HG03280 (cell line): ENCODE results near the gene C15orf39.

Experiments used
- ATAC-seq: cut with Tn5 transposase; IDR thresholded peaks from one replicate; pipeline ENCODE4 v1.9.1; 2021; ENCODE audit warnings: mild to moderate bottlenecking, moderate library complexity; ENCODE audit not compliant: unreplicated experiment

C15orf39 gene

DNA sequence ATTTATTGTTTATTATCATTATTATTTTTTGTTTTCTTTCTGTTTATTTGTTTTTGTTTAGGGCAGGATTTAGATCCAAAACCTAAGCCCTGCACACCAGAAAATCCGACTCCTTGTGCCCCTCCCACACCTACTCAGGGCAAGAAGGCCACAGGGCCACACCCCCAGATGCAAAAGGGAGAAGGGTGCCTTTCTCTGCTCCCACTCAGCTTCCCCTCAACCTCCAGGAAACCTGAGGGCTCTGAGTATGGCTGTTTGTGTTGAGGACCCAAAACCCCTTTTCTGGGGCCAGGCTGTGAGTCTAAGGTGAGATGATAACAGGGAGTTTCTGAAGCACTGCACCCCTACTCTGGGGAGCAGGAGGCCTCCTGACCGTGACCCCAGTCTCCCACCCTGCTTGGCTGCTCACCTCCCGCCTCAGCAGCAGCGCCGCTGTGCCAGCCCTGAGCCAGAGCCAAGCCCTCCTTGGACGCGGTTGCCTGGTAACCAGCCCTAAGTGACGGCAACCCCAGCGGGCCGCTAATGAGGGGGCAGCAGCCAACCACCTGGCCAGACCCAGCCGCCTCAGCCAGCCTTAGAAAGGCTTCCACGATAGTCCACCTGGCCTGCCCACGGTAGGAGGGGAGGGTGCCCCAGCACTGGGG lies 6.4 kb upstream of the C15orf39 start:
- no peak for ATAC-seq

DNA sequence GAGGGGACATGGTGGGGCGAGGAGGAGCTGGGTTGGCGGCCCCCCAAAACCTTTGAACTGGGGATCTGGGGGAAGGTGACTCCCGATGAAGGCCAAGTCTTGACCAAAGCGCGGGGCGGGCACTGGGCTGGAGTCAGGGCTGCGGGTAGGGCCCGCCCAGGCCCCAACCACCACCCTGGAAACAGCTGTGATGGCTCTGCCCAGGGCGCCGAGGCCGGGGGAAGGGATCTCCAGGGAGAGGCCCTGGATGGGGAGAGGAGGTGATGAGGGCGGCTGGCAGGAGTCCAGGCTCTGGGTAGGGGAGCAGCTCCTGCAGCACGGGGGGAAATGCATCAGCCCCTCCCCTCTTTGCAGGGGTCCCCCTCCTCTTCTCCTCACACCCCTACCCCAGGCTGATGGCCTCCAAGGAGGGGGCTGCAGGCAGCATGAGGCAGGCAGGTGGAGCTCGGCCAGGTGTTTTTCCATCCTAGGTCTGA lies 5.9 kb upstream of the C15orf39 start:
- ATAC-seq, result no peak

DNA sequence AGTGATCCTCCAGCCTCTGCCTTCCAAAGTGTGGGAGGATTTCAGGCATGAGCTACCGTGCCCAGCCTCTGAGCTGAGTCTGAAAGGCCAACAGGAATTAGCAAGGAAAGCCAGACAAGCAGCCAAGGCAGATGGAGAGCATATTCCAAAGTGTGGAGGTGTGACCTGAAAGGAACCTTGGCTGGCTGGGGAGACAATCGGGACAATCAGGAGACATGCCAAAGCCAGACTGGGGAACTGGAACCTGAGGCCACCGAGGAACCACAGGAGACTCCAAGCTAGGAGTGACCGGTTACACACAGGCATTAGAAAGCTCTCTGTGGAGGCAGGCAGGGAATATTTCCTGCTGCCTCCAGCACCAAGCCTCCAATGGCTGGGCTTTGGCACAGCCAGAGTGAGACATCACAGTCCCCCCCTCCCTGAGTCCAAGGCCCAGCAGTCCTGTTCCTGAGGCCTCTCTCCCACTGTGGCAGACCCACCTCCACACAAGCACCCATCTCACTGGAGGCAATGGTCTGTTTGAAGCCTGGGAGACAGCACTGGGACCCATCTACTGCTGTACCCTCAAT lies 4.5 kb upstream of the C15orf39 start:
- no peak for ATAC-seq

DNA sequence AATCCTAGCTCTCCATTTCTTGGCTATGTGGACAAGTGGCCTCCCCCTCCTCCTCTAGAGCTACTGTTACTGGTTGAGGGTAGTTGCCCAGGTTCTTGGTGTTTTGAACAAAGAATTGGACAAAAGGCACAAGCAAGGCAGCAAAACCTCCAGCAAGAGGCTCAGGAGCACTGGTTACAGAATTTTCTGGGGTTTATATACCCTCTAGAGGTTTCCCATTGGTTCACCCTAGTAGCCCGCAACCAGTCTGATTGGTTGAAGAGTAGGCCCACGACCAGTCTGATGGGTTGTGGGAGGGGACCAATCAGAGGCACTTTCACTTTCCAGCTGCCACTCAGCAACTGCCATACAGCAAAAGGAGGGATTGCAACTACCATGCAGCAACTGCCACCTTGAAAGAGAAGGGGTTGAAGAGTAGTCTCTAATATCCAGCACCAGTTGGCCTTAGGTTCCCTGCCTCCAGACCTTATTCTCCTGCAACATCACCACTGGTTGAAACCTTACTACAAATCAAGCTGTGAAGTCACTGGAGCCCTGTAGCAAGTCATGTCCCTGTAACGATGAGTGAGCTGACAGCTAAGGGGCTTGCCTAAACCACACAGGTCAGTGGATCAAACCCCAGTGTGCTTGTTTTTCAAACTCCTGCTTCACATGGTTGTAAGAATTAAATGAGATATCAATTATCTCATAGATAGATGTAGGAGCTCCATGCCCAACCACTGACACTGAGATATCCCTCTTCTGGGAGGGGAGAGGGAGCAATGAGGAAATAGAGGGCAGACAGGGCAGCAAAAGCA lies 2.9 kb upstream of the C15orf39 start:
- ATAC-seq, result no peak

DNA sequence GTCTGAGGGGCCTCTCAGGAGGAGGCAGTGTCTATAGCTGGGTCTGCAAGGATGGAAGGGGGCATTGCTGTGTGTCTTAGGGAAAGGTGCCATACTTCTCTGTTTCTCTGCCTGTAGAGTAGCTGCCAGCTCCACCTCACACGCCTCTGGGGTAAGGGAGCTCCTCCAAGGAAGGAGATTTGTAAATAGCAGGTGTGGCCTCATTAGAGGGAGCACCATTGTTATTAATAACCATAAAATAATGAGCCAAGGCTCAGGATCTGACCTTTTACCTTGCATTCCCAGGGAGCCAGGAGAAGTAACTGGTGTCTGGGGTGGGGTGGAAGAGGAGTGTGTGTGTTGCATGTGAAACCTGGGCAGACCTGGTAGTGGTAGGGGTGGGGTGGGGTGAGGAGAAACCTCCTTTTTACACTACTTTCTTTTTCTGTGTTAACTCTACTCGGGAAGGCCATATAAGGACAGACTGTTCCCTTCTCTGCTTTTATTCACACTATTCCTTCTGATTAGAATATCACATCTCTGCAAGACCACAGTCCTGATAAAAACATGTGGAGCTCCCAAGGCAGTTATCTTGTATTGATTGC lies 2.2 kb upstream of the C15orf39 start:
- ATAC-seq, result no peak

DNA sequence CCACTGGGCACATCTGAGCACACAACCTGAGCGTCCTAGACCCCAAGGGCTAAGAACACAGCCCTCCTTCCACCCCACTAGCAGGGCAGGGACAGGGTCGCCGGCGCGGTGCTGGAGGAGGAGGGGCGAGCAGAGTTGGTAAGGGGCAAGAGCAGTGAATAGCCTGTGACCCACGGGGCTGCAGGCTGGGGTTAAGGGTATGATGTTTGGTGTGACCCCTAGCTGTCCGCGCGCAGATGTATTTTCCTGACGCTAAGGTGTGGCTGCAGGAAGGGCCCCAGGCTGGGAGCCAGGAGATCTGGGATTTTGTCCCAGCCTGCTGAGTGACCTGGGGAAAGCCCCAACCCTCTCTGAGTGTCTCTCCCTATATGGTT lies 1.3 kb upstream of the C15orf39 start:
- no peak for ATAC-seq

DNA sequence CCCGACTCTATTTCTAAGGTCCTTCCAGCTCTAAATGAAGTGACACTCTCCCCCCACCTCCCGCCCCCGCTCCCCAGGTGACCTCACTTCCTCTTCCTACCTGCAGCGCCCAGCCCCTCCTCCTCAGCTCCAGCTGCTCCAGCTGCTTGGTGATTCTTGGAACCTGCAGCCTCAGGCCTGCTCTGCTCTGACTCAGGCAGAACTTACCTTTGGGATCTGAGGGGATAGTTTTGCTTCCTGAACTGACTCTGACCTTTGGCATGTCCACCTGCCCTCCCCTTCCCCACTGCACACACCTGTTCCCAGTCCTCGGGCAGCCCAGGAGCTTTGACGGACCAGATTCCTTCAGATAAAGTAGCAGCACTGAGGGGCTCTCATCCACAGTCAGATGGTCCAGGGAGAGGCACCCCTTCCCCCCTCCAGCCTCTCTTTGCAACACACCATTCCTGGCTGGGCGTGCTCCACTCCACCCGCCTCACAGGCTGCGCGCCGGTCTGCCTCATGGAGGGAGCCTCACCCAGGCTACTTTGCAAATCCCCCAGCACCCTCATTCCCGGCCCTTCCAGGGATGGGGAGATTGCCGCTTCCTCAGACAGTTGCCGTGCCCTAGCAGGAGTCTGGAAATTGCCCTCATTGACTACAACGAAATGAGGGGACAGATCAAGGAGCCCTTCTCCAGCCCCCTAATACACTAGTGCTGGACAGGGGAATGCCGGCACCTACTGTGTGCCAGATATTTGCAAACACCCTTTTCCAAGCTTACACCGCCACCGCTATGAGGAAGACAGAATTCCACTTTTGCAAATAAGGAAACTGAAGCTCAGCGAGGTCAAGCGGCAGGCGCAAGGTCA lies 692 bp upstream of the C15orf39 start:
- ATAC-seq, result no peak

DNA sequence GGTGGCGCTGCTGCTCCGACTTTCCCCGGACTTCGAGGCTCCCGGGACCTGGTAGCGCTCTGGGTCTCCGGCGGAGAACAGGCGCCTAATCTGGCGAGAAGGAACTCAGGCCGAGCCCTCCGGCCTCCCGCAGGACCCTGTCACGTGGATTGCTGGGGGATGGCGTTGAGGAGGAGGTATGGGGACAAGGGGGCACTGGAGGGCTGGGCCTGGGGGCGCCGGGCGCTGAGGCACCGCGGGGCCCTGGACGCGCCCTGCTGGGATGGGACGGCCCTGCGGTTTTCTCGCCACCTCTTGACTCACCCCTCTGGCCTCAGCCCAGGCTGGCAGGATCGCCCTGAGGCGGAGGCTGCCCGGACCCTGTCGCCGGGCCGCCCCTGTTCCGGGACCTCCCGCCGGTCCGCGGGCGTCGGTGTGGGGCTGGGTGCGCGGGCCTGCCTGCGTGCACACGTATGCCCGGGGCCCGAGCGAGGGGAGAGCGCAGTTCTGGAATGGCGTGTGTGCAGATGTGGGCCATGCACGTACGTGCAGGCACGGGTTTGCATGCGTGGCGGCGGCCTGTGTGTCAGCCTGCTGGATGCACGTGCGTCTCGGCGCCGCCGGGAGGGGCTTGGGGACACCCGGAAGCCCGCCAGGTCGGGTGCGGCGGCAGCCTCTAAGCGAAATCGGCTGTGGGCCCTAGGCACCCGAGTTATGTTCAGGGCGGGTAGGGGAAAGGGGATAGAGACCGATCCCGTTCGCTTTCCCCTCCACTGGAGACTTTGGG lies 752 bp downstream of the C15orf39 start:
- ATAC-seq, result peak; percentile 35

DNA sequence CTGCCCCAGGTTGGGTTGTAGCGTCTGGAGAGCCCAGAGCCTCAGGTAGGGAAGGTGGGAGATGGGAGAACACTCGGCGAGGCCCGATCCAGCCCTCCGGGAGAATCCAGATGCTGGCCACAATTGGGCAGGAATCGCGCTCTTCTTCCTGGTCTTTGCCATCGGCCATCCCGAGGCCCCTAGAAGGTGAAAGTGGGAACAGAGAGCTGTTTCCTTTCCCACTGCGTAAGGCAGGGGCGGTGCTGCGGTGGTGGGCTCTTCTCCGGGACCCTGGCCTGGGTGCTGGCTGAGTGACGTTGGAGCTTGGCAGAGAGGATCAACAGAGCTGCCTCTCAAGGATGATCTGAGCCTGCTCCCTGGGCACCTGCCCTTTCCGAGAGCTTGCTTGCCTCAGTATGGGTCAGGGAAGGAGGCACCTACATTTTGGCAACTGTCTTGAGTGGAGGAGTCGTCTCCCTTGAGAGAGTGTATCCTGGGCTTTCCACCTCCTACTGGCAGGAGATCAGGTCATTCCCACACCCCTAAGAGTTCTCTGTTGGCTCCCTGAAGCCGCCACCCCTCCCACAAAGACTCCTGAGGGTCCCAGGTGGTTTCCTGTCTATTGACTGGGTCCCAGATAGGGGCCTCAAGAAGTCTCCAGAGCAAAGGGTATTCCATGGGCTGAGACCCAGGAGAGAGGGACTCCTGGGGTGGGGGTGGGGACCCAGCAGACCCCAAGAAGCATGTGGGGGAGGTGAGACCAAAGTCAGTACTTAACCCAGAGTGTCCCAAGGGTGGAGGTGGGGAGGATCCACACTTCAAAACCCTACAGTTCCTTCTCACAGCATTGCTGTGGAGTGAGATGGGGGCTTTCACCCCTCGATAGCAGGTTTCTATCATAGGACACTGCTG lies 1.6 kb downstream of the C15orf39 start:
- no peak for ATAC-seq

DNA sequence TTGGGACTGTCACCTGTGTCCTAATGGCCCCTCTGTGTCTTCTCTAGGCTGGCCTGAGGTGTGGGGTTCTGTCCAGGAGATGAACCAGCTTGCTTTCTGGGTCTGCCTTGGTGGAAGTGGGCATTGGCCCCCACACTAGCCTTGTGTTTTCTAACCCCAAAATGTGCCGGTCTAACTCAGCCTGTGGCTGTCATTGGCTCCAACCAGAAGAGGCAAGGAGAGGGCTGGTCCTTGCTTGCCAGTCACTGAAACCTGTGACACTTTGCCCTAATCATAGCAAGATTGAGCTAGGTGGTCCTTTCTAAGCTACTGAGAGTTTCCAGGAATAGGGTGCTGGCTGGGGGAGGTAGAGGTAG lies 2.2 kb downstream of the C15orf39 start:
- ATAC-seq, result no peak

DNA sequence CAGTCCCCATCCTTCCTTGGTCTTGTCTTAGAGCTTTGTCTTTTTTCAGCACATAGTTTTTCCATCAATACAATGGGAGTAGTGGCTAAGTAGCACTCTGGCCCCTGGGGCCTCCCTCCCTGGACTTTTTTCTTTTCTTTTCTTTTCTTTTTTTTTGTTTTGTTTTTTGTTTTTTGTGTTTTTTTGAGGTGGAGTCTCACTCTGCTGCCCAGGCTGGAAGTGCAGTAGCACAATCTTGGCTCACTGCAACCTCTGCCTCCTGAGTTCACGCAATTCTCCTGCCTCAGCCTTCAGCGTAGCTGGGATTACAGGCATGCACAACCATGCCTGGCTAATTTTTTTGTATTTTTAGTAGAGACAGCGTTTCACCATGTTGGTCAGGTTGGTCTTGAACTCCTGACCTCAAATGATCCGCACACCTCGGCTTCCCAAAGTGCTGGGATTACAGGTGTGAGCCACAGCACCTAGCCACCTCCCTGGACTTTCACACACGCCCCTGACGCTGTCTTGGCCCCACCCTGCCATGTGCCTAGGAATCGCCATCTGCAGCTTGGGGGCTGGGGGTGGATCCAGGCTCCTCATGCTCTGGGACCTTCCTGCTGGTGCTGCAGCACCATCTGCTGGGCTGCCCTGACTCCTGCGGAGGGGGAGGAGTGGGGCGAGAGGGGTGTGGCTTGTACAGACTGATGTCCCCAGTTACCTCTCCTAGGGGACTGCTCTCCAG lies 2.8 kb downstream of the C15orf39 start:
- peak; percentile 33 for ATAC-seq

DNA sequence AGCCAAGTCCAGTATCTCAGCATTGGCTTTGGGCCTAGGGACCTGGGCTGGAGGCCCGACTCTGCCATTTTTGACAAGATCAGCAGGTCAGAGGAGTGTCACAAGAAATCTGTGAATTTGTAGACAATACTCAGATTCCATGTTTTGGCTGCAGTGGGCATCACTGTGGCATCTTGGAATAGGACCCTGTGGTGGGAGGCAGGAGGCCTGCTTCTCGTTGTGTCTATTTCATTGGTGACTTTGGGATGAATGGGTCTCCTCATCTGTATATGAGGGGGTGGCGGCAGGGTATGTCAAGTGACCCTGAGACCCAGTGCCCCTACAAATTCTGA lies 3.3 kb downstream of the C15orf39 start:
- ATAC-seq, result no peak

DNA sequence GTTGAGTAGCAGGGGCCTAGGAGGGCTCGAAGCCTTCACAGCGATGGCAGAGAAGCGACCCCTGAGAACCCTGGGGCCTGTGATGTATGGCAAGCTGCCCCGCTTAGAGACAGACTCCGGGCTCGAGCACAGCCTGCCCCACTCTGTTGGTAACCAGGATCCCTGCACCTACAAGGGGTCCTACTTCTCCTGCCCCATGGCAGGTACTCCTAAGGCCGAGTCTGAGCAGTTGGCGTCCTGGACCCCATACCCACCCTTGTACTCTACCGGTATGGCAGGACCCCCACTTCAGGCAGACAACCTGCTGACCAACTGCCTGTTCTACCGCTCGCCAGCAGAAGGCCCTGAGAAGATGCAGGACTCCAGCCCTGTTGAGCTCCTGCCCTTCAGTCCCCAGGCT lies 4.3 kb downstream of the C15orf39 start:
- no peak for ATAC-seq

DNA sequence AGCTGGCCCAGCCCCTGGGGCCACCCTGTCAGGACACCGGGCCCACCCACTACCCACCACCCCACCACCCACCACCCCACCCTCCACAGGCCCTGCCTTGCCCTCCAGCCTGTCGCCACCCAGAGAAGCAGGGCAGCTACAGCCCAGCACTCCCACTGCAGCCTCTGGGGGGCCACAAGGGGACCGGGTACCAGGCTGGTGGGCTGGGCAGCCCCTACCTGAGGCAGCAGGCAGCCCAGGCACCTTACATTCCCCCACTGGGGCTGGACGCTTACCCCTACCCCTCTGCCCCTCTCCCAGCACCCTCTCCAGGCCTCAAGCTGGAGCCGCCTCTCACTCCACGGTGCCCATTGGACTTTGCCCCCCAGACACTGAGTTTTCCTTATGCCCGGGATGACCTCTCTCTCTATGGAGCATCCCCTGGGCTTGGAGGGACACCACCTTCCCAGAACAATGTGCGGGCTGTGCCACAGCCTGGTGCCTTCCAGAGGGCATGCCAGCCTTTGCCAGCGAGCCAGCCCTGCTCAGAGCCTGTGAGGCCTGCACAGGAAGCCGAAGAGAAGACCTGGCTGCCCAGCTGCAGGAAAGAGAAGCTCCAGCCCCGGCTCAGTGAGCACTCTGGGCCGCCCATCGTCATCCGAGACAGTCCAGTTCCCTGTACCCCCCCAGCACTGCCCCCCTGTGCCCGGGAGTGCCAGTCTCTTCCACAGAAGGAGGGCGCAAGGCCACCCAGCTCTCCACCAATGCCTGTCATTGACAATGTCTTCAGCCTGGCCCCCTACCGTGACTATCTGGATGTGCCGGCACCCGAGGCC lies 5.3 kb downstream of the C15orf39 start:
- ATAC-seq, result no peak

DNA sequence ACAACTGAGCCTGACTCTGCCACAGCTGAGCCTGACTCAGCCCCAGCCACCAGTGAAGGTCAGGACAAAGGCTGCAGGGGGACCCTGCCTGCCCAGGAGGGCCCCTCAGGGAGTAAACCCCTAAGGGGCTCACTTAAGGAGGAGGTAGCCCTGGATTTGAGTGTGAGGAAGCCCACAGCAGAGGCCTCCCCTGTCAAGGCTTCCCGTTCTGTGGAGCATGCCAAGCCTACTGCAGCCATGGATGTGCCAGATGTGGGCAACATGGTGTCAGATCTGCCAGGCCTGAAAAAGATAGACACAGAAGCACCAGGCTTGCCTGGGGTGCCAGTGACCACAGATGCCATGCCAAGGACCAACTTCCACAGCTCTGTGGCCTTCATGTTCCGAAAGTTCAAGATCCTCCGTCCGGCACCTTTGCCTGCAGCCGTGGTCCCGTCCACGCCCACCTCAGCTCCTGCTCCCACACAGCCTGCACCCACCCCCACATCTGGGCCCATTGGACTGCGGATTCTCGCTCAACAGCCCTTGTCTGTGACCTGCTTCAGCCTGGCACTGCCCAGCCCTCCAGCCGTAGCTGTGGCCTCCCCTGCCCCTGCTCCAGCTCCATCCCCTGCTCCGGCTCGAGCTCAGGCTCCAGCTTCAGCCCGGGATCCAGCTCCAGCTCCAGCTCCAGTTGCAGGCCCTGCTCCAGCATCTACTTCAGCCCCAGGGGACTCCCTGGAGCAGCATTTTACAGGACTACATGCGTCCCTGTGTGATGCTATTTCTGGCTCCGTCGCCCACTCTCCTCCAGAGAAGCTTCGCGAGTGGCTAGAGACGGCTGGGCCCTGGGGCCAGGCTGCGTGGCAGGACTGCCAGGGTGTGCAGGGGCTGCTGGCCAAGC lies 6.2 kb downstream of the C15orf39 start:
- no peak for ATAC-seq

DNA sequence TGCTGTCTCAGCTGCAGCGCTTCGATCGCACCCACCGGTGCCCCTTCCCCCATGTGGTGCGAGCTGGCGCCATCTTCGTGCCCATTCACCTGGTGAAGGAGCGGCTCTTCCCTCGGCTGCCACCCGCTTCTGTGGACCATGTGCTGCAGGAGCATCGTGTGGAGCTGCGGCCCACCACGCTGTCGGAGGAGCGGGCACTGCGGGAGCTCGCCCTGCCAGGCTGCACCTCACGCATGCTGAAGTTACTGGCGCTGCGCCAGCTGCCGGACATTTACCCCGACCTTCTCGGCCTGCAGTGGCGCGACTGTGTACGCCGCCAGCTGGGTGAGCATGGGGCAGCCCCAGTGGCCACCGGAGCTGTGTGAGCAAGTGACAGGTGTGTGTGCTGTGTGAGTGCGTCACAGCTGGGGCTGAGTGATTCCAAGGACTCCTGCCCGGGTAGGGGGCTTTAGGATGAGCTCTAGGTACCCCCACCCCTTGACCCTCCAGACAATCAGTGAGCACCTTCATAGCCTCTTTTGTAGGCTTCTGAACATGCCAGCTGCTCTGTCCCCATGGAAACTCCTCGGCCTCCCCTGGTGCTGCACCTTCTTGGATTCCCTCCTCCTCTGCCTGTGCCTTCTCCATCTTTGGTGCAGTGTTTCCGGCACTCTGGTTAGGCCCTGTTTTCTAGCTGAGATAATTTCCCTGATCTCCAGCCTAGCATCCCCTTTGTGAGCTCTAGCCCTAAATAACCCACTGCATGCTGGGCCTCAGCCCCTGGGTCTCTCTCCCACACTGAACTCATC lies 7.0 kb downstream of the C15orf39 start:
- ATAC-seq, result no peak
